Parathyroid adenoma (tissue), 2 donors: ENCODE measurements around the gene ETV6.

Experiments
- H2AFZ ChIP-seq: fragments of 300-600 bp; sonication (generic); one replicate; pipeline ENCODE4 v1.7.0; 2017; ENCODE audit warnings: antibody characterized with exemption, mild to moderate bottlenecking
- H3K27ac ChIP-seq: fragments of 300-600 bp; sonication (generic); one replicate; pipeline ENCODE4 v1.7.0; 2017
- H3K27me3 ChIP-seq: fragments of 300-600 bp; sonication (generic); one replicate; pipeline ENCODE4 v1.7.0; 2017; ENCODE audit warnings: low read length; ENCODE audit not compliant: control insufficient read depth, insufficient read depth
- H3K36me3 ChIP-seq: fragments of 300-600 bp; sonication (generic); one replicate; pipeline ENCODE4 v1.7.0; 2017; ENCODE audit warnings: low read length; ENCODE audit not compliant: control insufficient read depth, insufficient read depth
- H3K4me1 ChIP-seq: fragments of 300-600 bp; sonication (generic); one replicate; pipeline ENCODE4 v1.7.0; 2017; ENCODE audit warnings: control low read depth
- H3K4me2 ChIP-seq: fragments of 300-600 bp; sonication (generic); one replicate; pipeline ENCODE4 v1.7.0; 2017; ENCODE audit warnings: low read length
- H3K4me3 ChIP-seq: fragments of 300-600 bp; sonication (generic); one replicate; pipeline ENCODE4 v1.7.0; 2017; ENCODE audit warnings: low read depth, low read length
- H3K79me2 ChIP-seq: fragments of 300-600 bp; sonication (generic); one replicate; pipeline ENCODE4 v1.7.0; 2017; ENCODE audit warnings: control low read depth
- H3K9ac ChIP-seq: fragments of 300-600 bp; sonication (generic); one replicate; pipeline ENCODE4 v1.7.0; 2017; ENCODE audit warnings: mild to moderate bottlenecking
- H3K9me3 ChIP-seq: fragments of 300-600 bp; sonication (generic); one replicate; pipeline ENCODE4 v1.7.0; 2017; ENCODE audit warnings: low read length; ENCODE audit not compliant: control insufficient read depth
- TF ChIP-seq, protein P1 (sequence below): fragments of 300-600 bp; sonication (generic); IDR thresholded peaks from one replicate; pipeline ENCODE4 v1.7.0; 2017; ENCODE audit warnings: antibody characterized with exemption, mild to moderate bottlenecking
- donor health status: primary hyperparathyroidism.

The ETV6 gene

DNA sequence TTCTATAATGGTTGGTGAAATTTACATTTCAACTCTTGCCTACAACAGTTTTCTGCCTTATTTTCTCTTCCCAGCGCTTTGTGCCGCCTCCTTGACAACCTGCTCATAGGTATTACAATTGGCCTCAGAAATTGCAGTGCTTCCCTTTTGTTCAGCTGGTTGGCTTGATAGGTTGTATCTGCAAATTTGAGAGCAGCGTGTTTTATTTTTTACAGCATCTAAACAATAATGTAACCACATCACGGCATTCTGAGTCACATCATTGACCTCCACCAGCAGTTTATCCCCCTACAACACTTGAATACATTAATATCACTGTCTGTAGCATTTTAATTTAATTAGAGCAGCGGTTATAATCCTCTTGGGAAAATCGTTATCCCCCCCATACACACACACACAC lies 99.4 kb downstream of the ETV6 start:
- H3K27ac ChIP-seq: no peak overlapping the region
- no peak overlapping the region for H3K4me2 ChIP-seq
- H3K27me3 ChIP-seq: no peaks in the 10 kb centered on the region
- no peak overlapping the region for H3K9ac ChIP-seq
- no peak overlapping the region for H3K4me3 ChIP-seq
- no peak overlapping the region for H2AFZ ChIP-seq
- no peaks in the 10 kb centered on the region for H3K36me3 ChIP-seq
- no peaks in the 10 kb centered on the region for H3K9me3 ChIP-seq
- peaks cover 40% of the 10 kb centered on the region for H3K79me2 ChIP-seq
- TF ChIP-seq, protein P1, sequence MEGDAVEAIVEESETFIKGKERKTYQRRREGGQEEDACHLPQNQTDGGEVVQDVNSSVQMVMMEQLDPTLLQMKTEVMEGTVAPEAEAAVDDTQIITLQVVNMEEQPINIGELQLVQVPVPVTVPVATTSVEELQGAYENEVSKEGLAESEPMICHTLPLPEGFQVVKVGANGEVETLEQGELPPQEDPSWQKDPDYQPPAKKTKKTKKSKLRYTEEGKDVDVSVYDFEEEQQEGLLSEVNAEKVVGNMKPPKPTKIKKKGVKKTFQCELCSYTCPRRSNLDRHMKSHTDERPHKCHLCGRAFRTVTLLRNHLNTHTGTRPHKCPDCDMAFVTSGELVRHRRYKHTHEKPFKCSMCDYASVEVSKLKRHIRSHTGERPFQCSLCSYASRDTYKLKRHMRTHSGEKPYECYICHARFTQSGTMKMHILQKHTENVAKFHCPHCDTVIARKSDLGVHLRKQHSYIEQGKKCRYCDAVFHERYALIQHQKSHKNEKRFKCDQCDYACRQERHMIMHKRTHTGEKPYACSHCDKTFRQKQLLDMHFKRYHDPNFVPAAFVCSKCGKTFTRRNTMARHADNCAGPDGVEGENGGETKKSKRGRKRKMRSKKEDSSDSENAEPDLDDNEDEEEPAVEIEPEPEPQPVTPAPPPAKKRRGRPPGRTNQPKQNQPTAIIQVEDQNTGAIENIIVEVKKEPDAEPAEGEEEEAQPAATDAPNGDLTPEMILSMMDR: no peak
- peaks cover 1% of the 10 kb centered on the region for H3K4me1 ChIP-seq

DNA sequence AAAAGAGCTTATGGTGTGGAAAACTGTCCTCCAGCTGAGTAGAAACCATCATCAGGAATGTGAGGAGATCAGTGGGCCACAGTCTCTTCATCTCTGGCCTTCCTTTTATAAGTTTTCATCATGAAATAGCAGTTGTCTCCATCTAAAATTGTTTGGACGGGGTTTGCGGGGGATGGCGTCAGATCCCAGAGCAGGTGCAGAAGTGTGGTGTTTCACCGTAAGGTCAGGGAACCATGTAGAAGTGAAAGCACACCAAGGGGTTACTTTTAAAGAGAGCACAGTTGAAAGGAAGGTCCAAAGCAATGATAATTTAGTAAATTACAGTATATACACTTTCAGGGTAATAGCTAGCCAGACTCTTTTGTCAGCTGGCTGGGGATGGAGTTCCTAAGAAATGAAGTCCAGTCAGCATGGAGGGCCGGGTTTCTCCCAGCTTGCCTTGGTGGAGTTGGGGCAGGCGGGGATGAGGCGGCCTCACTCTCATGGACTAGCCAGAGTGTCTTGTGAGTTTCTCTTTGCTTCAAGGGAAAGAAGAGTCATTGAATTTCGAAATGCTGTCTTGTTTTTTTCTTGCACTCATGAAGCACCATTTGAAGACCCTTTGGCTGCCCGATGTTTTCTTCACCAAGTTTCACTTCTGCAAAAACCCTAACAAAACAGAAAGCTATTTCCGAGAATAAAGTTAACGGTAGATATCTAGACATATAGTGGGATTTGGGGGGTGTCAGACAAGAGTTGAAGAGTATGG lies 100.6 kb downstream of the ETV6 start:
- H3K9ac ChIP-seq: no peak overlapping the region
- H3K4me2 ChIP-seq: no peak overlapping the region
- peaks cover 41% of the 10 kb centered on the region for H3K79me2 ChIP-seq
- no peak overlapping the region for H3K27ac ChIP-seq
- H3K36me3 ChIP-seq: no peaks in the 10 kb centered on the region
- H3K4me1 ChIP-seq: no peaks in the 10 kb centered on the region
- H3K27me3 ChIP-seq: no peaks in the 10 kb centered on the region
- no peak overlapping the region for H2AFZ ChIP-seq
- TF ChIP-seq, protein P1: no peak
- H3K9me3 ChIP-seq: no peaks in the 10 kb centered on the region
- H3K4me3 ChIP-seq: no peak overlapping the region

DNA sequence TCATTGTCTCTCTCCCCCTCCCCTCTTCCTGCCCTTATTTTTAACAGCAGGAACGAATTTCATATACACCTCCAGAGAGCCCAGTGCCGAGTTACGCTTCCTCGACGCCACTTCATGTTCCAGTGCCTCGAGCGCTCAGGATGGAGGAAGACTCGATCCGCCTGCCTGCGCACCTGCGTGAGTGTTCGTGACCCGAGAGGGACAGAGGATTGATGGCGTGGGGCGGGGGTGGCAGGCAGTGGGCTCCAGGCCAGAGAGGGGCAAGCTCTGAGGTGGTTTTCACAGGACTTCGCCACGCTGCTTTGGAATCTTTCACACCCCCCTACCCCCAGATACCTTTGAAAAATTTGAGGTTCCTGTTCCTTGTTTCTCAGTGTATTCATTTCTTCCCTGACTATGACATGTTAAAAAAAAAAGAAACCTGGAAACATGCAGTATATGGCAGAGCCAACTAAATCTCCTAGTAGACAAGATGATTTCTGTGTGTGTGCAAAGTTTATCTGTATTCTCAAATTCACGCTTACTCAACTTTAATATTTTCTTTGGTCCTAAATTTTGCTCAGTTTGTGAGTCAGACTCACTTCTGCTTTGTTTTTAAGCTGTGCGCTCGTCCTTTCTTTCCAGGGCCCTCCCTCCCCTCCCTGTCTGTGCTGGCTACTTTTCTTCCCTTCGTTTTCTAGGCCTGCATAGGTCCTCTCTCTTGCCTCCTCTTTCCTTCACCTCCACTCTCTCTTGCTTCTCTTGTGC lies 103.1 kb downstream of the ETV6 start:
- H3K36me3 ChIP-seq: no peaks in the 10 kb centered on the region
- TF ChIP-seq, protein P1: no peak
- H3K4me2 ChIP-seq: no peak overlapping the region
- H2AFZ ChIP-seq: no peak overlapping the region
- H3K27me3 ChIP-seq: no peaks in the 10 kb centered on the region
- no peaks in the 10 kb centered on the region for H3K4me1 ChIP-seq
- no peak overlapping the region for H3K4me3 ChIP-seq
- H3K27ac ChIP-seq: no peak overlapping the region
- H3K9me3 ChIP-seq: no peaks in the 10 kb centered on the region
- peaks cover 34% of the 10 kb centered on the region for H3K79me2 ChIP-seq
- no peak overlapping the region for H3K9ac ChIP-seq

DNA sequence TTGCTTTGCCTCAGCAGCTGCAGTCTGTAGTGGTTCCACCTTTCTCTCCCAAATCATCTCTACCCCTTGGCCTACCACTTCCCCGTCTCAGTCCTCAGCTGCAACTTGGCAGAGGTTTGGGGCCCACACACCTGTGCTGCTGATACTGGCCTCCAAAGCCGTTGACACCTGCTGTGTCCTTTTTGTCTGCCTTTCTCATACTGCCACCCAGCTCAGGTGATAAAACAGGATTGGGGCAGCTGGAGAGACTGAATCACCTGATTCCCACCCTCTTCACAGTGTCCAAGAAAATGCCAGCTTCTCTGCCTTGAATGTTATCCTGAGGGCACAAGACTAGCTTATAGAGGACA lies 103.7 kb downstream of the ETV6 start:
- Histone ChIP-seq H3K4me3 (no peak overlapping the region), H2AFZ (no peak overlapping the region), H3K4me2 (no peak overlapping the region), H3K79me2 (peaks cover 40% of the 10 kb centered on the region), H3K9ac (no peak overlapping the region), H3K27ac (no peak overlapping the region), H3K4me1 (no peaks in the 10 kb centered on the region), H3K9me3 (no peaks in the 10 kb centered on the region), H3K27me3 (no peaks in the 10 kb centered on the region), H3K36me3 (no peaks in the 10 kb centered on the region)
- TF ChIP-seq, protein P1: no peak
